Gastrocnemius medialis (tissue), 4 donors: ENCODE results near the gene SRGAP3.

Source experiments
- POLR2A ChIP-seq, 2 donors: fragments of 450-650 bp; IDR thresholded peaks; one replicate each; pipeline ENCODE4 v1.6.1; 2017; ENCODE audit warnings: antibody characterized with exemption in 2 of 2, mild to moderate bottlenecking in 2 of 2, moderate library complexity in 2 of 2
- TF ChIP-seq, protein P1 (sequence below), 5 experiments: fragments of 450-650 bp in 3 of 5; fragments of 200-600 bp in 2 of 5; sonication (generic) in 2 of 5; IDR thresholded peaks in 4 of 5; conservative IDR thresholded peaks in 1 of 5; 1 replicate in 4 of 5; 2 replicates in 1 of 5; pipeline ENCODE4 v1.5.1; 2016 to 2019; ENCODE audit warnings: antibody characterized with exemption in 5 of 5, mild to moderate bottlenecking in 3 of 5, moderate library complexity in 3 of 5

DNA sequence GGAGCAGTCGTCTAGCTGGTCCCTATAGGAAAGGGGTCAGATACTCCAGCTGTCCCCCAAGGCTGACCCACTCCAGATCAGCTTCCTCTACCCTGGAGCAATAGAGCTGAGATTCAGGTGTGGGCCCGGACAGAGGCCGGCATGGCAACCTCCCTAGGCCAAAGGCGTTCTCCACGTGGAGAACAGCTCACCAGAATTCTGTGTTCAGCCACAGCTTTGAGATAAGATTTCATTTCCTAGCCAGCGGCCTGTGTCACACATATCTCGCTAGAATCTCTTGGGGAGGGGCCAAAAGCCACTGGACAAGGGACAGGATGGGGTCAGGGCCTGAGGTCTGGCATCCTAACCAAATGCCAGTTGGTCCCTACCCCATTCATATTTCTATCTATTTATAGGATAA lies 20.1 kb downstream of the SRGAP3 start:
- TF ChIP-seq, protein P1, sequence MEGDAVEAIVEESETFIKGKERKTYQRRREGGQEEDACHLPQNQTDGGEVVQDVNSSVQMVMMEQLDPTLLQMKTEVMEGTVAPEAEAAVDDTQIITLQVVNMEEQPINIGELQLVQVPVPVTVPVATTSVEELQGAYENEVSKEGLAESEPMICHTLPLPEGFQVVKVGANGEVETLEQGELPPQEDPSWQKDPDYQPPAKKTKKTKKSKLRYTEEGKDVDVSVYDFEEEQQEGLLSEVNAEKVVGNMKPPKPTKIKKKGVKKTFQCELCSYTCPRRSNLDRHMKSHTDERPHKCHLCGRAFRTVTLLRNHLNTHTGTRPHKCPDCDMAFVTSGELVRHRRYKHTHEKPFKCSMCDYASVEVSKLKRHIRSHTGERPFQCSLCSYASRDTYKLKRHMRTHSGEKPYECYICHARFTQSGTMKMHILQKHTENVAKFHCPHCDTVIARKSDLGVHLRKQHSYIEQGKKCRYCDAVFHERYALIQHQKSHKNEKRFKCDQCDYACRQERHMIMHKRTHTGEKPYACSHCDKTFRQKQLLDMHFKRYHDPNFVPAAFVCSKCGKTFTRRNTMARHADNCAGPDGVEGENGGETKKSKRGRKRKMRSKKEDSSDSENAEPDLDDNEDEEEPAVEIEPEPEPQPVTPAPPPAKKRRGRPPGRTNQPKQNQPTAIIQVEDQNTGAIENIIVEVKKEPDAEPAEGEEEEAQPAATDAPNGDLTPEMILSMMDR (IDR thresholded peaks at IDR 0.05 in 4 of 5, conservative IDR thresholded peaks at IDR 0.05 in 1 of 5) = no peak
- no peak for TF ChIP-seq POLR2A (IDR thresholded peaks at IDR 0.05)
